ENCODE results near the gene FAM174B.

DNA sequence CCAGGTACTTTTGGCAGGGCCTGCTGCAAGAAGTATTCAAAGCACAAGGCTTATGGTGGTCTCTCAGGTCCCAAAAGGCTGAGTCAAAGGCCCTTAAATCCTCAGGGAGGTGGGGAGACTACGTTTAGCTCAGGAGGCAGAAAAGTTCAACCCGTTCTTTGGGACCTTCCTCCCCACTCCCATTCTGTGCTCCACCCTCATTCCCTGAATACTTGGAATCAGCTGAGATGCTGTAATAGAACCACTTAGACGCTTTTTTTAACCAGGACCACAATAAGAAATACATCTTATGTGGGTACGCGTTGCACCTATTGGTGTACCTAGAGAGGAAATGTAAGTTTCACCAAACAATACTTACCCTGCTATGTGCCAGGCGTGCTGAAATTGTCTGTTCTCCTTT is 58.0 kb downstream of the FAM174B start:
- TF ChIP-seq, protein P1, sequence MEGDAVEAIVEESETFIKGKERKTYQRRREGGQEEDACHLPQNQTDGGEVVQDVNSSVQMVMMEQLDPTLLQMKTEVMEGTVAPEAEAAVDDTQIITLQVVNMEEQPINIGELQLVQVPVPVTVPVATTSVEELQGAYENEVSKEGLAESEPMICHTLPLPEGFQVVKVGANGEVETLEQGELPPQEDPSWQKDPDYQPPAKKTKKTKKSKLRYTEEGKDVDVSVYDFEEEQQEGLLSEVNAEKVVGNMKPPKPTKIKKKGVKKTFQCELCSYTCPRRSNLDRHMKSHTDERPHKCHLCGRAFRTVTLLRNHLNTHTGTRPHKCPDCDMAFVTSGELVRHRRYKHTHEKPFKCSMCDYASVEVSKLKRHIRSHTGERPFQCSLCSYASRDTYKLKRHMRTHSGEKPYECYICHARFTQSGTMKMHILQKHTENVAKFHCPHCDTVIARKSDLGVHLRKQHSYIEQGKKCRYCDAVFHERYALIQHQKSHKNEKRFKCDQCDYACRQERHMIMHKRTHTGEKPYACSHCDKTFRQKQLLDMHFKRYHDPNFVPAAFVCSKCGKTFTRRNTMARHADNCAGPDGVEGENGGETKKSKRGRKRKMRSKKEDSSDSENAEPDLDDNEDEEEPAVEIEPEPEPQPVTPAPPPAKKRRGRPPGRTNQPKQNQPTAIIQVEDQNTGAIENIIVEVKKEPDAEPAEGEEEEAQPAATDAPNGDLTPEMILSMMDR (IDR thresholded peaks at IDR 0.05): no peak
- no peak for TF ChIP-seq POLR2AphosphoS5 (IDR thresholded peaks at IDR 0.05; ENCODE audit: insufficient read depth in 1 of 2, low read depth in 1 of 2)
